OCI-M1 (cell line): ENCODE data around the gene CDH24.

ENCODE experiments used
- DNase-seq: peaks from one replicate; lab custom pipeline; 2025; lab: John Stamatoyannopoulos, UW

Gene CDH24

GRCh38 chr14:23089498-23090253 lies 32.4 kb upstream of the CDH24 start:
- DNase-seq, result no peak

DNA sequence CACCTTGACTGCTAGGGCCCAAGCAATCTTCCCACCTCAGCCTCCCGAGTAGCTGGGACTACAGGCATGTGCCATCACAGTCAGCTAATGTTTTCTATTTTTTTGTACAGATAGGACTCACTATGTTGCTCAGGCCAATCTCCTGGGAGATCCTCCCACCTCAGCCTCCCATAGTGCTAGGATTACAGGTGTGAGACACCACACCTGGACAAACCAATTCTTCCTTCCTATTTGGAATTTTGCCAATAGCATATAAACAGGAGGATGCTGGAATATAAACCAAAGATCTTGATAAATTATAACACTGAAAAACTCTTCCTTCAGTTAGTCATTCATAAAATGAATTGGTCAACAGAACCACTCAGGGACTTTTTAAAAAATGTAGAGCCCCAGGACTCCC lies 29.2 kb upstream of the CDH24 start:
- no peak for DNase-seq

DNA sequence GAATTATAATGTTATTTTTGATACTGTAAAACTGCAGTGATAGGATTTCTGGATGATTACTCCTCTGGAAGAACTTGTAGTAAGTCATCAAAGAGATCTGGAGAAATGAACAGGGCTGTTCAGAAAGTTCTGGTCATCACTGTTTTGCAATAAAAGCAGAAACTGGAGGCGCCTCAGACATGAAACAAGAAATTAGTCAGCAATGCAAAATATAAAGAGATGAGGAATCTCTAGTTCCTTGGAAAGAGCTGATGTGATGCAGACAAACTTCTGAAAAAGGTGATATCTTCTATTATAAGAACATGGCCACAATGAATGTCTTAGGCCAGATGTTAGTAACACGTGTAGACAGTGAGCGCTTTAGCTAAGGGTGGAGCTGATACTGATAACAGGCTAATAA lies 28.1 kb upstream of the CDH24 start:
- no peak for DNase-seq

DNA sequence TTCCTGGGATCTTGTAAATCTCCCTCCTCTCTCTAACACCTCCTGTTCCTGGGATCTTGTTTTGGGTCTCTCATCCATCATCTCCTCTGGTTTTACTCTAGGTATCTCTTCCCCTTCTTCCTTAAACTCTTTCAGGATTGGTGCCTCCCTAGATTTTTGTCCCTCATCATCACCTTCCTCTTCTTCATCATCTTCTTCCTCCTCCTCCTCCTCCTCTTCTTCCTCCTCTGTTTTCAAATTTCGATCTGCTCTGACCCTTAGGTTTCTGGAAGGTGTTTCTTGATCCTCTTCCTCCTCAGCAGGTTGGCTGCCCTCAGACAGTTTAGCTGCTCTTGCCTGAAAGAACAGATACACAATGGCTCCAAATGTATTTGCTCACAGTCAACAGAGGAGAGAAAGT lies 23.2 kb upstream of the CDH24 start:
- DNase-seq, result no peak

GRCh38 chr14:23079716-23080115 lies 22.4 kb upstream of the CDH24 start:
- no peak for DNase-seq

DNA sequence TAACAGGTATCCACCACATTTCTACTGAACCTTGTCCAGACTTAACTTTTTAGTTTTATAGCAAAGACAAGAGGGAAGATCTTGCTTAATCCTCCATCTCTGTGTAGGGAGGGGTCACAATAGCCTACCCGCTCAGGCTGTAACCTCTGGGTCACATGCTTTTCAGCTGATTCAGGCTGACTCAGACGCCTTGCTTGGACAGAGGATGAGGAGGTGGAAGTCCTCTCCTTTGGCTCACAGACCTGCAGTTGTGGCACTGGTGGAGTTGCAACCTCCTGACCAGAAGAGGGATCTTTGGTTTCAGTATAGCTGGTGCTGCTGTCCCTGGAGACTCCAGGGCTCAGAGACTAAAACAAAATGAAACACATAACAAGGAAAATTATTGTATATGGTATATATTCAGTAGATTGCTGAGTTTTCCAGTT lies 21.4 kb upstream of the CDH24 start:
- DNase-seq, result no peak

DNA sequence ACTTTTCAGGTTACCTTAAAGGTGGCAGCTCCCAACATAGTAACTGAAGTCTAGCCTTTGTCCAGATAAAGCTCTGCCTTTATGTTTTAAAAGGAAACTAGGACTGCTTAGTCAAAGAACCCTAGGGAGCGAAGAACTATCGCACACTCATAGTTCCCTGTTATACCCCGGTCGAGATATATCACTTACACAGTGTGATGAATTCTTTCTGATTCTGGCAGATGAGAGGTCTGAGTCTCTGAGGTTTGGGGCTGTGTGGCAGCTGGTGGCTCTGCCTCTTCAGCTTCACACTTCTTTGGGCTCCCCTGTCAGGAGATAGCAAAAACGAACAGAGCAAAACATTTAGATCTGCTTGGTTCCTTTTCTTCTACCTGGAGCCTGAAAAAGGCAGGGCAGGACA lies 20.6 kb upstream of the CDH24 start:
- no peak for DNase-seq

DNA sequence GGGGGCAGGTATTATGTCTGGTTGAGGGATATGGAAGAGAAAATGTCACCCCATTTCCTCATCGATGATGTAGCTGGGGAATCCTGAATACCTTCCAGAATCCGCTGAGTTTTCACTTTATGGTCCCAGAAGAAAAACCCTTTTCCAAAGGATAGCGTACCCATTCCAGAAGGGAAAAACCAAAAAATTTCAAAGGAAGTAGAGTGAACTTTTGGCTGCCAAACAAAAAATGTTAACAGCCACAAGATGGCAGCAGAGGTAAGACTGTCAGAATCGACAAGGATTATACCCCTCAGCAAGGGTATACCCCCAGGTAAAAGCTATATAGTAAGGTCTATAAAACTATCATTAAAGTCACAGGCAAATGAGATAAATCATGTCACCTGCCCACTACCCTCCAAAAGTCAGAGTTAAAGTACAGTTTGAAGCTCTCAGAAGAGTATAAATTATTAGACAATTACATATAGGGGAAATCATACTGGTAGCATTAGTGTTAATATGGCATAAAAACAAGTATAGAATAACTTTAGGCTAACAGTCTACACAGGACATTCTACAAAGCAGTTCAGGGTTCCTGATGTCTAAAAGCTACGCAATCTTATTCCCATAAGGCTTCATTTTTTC lies 19.6 kb upstream of the CDH24 start:
- no peak for DNase-seq

- DNase-seq, result no peak
These were observed 17.6 kb upstream of the CDH24 start for GRCh38 chr14:23074906-23075305.

- no peak for DNase-seq
These were observed 14.7 kb upstream of the CDH24 start for GRCh38 chr14:23071921-23072539.

DNA sequence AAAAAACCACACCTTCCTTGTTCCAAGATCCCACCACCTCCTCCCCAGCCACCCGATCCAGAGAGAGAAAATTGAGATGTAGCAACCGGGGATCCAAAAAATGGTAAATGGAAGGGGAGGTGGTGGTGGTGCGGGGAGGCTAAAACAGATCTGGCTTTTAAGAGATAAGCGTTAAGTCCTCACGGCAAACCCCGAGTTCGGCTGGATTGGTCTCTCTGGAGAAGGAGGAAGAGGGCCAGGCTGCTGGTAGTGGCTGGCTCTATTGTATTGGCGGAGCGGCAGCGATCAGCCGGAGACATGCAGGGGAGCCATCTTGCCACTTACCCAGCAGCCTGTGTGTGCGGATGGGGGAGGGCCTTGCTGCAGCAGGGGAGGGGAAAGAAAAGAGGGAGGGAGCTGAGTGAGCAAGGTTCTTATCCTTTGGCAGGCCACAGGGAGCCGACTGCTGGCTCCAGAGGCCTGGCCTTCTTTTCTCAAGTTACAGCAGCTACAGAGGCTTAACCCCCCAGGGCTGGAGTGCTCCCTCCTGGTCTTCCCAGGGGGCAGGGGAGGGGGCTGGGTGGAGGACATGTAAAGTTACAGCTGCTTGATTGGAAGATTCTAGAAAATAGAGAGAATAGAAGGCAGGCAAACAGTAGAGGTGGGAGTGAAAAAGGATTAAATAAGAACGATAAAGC lies 14.1 kb upstream of the CDH24 start:
- DNase-seq, result no peak

GRCh38 chr14:23070262-23071129 lies 13.2 kb upstream of the CDH24 start:
- no peak for DNase-seq

DNA sequence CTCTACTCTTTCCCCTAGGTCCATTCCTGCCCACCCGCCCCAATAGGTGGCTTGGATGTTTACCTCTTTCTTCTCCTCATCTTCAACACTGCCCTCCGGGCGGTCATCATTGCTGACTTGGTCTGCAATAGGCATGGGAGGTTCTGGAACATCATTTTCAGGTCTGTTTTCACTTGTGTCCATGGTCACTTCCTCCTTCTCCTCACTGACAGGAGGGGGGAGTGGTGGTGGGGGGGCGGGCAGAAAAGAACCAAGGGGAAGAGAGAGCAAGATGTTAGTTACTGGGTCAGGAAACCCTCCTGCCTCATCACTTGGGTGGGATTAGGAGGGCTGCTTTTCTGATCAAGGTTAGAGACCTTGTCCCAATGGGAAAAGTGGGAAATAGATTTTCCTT lies 12.1 kb upstream of the CDH24 start:
- DNase-seq, result no peak

- DNase-seq, result no peak
These were observed 11.6 kb upstream of the CDH24 start for GRCh38 chr14:23068789-23069412.

DNA sequence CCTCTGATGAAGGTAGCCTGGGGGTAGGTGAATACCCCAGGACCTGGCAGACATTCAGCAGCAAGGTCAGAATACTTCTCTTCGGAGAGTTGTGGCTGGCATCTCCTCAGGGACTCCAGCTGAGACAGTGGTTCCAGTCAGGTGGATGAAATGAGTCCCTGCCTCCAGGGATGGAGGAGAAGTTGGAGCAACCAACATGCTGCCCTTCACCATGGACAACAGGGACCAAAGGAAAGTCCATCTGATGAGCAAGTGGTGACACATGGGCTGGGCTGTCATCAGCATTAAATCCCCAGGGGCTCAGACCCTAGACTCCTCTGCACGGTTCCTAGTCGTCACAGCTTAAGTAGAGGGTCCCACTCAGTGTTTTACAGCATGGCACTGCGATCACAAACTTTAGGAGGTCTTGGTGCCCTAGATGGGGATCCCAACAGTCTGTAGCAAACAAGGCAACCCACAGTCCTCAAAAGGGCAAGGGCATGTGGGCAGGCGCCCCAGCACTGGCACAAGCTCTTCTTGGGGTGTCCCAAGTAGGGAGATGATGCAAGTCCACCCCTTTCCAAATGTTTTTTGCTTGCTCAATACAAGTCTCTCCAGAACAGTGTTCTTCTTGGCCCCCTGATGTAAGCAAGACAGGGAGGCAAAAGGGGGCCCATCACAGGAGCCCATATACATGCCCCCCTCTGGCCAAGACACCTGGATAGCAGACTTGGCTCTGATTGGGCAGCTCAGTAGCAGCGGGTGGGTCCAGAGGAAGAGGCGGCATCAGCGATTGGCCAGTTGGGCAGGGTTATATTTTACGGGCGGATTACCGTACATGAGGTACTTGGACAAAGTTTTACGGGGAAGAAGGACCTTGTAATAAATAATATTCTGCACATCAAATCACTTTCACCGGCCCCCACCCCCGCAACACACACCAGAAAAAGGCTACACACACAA lies 10.8 kb upstream of the CDH24 start:
- DNase-seq, result no peak

DNA sequence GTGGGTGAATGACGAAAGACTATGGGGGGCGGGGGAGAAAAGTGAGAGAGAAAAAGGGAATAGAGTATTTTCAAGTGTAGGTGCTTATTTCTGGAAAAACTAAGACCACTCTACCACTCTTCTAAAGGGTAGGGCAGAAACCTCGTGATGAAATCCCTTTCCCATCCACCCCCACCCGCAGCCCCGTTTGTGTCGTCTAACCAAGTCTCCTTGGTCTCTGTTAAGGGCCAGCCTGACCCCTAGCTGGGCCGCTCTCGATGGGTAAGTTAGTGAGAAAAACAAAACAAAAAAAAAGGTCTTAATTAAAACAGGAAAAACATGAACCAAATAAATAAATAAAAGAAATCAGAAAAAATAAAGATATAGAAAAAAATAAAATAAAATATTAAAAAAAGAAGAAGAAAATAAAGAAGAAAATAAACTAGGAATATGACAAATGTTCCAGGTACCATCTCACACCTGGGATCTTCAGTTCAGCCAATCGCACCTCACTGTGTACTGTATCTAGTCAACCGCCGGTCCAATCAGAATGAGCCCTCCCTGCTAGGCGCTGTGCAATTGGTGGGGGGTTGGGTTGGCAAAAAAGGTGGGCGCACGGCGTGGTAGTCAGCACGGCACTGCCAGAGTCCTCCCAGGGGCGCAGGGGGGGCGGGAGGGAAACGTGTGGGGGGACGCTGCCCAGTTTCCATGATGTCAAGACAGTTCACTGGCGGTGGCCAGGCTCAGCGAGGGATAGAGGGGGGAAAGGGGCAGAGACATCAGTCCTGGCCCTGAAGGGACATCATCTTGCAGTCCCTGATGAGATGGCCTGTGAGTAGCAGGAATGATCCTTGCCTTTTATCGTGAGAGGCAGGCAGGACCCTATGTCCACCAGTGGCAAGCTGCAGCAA lies 9.8 kb upstream of the CDH24 start:
- no peak for DNase-seq

DNA sequence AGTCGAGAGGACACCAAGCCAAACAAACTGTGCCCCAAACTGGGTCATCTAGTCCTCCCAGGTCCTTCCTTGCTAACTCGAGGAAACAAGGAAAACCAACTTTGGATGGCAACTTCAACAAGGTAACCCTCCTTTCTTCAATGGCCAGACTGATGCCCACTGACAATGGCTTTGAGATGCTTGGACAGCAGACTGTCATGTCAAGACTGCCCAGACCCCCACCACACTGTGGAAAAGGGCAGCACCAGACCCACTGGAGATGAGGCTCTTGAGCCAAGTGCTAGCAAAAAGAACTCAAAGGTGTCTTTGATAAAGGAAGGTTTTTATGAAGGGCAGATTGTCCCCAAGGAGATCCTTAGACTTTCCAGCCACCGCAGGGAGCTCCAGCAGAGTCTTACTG lies 9.0 kb upstream of the CDH24 start:
- DNase-seq, result no peak

DNA sequence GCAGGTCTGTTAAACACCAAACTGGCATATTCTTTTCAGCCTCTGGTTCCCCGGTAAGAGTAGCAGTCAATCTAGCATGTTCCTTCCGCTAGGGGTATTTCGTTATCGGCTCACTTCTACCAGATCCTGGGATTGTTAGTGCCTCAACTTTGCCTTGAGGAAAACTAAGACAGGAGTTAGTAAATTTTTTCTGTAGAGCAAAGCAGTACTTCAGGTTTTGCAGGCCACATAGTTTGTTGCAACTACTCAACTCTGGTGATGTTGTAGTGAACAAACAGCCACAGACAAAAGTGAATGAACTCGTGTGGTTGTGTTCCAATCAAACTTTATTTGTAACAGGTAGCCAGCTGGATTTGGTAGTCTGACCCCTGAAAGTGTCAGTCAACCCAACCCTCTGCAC lies 6.3 kb upstream of the CDH24 start:
- DNase-seq, result no peak

- no peak for DNase-seq
These were observed 4.7 kb upstream of the CDH24 start for GRCh38 chr14:23062002-23062401.
